Iris pigment epithelial cell (primary cell): Measurements from ENCODE around the gene COLEC11.

Source experiments
- DNase-seq: peaks from one replicate; pipeline ENCODE4 v3.0.0-alpha.2; 2011; ENCODE audit warnings: low read depth

The COLEC11 gene

GRCh38 chr2:3675687-3676086 is 80.8 kb downstream of the COLEC11 start:
- no peak for DNase-seq

- DNase-seq, result no peak
Measured at GRCh38 chr2:3677436-3677835, 82.5 kb downstream of the COLEC11 start.

- DNase-seq, result no peak
Measured at GRCh38 chr2:3678212-3678611, 83.3 kb downstream of the COLEC11 start.

DNA sequence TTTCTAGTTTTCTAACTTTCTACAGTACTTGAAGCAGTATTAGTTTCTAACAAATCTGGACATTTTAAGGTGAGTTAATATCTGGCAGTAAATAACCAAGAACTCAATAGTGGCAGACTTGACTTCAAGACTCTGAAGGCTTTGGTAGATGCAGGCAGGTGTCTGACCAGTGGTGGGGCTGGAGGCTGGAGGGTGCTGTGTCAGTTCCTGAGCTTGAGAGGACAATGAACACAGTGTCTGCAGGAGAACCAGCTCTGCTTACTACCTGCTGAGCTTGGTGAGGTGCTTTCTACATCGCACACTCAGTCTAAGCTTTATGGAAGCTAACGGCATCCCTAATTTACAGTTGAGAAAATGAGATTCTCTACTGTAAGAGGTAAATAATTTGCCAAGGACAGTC is 84.3 kb downstream of the COLEC11 start:
- no peak for DNase-seq

GRCh38 chr2:3679616-3680393 is 84.9 kb downstream of the COLEC11 start:
- no peak for DNase-seq

- no peak for DNase-seq
Measured at GRCh38 chr2:3680548-3681345, 85.8 kb downstream of the COLEC11 start.

DNA sequence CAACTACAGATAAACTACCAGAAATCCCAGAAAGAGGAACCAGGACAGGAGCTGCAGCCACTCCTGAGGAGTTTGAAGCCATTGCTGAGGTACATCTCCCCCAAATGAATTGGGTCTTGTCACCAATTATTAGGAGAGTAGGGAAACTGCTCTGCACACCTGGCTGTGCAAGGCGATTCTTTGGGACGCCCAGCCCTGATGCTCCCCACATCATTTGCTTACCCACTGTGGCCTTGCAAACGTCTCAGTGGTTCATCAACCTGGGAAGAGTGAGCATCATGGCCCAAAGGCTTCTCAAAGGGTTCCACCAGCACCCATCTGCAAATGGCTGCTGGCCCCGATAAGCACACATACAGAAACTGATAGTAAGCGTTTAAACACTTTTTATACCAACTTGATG is 86.7 kb downstream of the COLEC11 start:
- no peak for DNase-seq

DNA sequence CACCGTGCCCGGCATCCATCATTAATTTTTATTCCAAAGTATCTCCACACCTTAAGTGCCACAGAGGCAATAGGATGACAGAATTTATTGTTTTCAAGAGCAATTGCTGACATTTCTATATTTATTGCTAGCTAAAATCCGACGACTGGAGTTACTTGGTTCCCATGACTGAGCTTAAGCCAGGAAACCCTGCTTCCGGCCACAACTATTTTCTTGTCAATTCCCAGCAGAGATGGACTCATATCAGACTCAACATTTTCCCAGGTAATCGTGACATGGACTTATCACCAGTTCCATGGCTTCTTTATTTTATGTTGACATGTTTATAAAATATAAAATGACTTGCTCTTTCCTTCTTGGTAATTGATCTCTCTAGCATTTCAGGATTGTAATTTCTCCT is 87.9 kb downstream of the COLEC11 start:
- peak; percentile 10 for DNase-seq

DNA sequence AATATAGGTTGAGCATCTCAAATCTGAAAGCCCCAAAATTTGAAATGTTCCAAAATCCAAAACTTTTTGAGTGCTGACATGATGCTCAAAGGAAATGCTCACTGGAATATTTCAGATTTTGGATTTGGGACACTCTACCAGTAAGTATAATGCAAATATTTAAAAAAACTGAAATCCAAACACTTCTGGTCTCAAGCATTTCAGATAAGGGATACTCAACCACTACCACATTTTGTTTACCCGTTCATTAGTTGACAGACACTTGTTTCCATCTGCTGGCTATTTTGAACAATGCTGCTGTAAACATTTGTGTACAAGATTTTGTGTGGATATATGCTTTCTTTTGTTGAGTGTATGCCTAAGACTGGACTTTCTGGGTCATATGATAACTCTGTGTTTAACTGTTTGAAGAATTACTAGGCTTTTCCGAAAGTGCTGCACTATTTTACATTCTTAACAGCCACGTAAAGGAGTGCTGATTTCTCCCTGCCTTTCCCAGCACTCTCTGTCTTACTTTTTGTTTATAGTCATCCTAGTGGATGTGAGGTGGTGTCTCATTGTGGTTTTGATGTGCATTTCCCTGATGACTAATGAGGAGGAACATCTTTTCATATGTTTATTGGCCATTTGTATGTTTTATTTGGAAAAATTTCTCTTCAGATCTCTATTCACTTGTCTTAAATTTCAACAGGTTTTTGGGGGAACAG is 89.0 kb downstream of the COLEC11 start:
- peak; percentile 46 for DNase-seq

DNA sequence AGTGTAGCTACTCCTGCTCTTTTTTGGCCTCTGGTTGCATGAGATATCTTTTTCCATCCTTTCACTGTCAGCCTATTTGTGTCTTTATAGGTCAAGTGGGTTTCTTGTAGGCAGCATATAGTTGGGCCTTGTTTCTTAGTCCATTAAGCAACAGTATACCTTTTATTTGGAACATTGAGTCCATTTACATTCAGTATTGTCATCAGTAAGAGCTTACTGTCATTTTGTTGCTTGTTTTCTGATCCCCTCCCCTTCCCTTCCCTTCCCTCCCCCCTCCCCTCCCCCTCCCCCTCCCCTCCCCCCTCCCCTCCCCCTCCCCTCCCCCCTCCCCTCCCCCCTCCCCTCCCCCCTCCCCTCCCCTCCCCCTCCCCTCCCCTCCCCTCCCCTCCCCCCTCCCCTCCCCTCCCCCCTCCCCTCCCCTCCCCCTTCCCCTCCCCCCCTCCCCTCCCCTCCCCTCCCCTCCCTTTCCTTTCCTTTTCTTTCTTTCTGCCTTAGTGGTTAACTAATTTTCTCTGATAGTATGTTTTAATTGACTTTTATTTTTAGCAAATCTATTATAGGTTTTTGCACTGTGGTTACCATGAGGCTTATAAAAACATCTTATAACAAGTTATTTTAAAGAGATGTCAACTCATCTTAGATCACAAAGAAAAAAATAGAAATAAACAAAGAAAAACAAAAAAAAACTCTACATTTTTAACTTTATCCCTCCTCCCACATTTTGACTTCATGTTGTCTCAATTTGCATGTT is 95.3 kb downstream of the COLEC11 start:
- DNase-seq, result no peak

- peak; percentile 49 for DNase-seq
Measured at GRCh38 chr2:3692375-3692774, 97.5 kb downstream of the COLEC11 start.
